Glutamatergic neuron (in vitro differentiated cells): Measurements from ENCODE around the gene SLC7A1. TPM values are rescaled to one million over a fixed set of nuclear protein-coding genes. Genes with fewer than 3 reads are reported as not detected.

Source experiments
- DNase-seq: peaks from one replicate; pipeline ENCODE4 v3.0.0; 2022
- H3K27ac Mint-ChIP-seq: one replicate; pipeline ENCODE4 v1.8.0; 2020; ENCODE audit warnings: mild to moderate bottlenecking, mixed read lengths, inconsistent platforms; ENCODE audit not compliant: unreplicated experiment
- H3K27me3 Mint-ChIP-seq: one replicate; pipeline ENCODE4 v1.8.0; 2020; ENCODE audit warnings: mild to moderate bottlenecking, moderate library complexity, mixed read lengths, inconsistent platforms; ENCODE audit not compliant: unreplicated experiment
- H3K36me3 Mint-ChIP-seq: one replicate; pipeline ENCODE4 v1.8.0; 2020; ENCODE audit warnings: mild to moderate bottlenecking, mixed read lengths, inconsistent platforms; ENCODE audit not compliant: unreplicated experiment
- H3K4me1 Mint-ChIP-seq: one replicate; pipeline ENCODE4 v1.8.0; 2020; ENCODE audit warnings: mild to moderate bottlenecking, low read depth, mixed read lengths, inconsistent platforms; ENCODE audit not compliant: unreplicated experiment
- H3K4me3 Mint-ChIP-seq: one replicate; pipeline ENCODE4 v1.8.0; 2020; ENCODE audit warnings: mild to moderate bottlenecking, mixed read lengths, inconsistent platforms; ENCODE audit not compliant: unreplicated experiment
- H3K9me3 Mint-ChIP-seq: one replicate; pipeline ENCODE4 v1.8.0; 2020; ENCODE audit warnings: mild to moderate bottlenecking, moderate library complexity, mixed read lengths, inconsistent platforms; ENCODE audit not compliant: unreplicated experiment
- CTCF ChIP-seq: fragments of 200-600 bp; sonication (generic); IDR thresholded peaks from one replicate; pipeline ENCODE4 v1.5.0; 2021; ENCODE audit not compliant: partially characterized antibody, unreplicated experiment
- total RNA-seq: library from RNA; stranded (reverse); fragmentation: NEBNext Ultra II Directional; extraction: Animal tissue kit (Norgen Biotek cat#: 25700); gene quantifications from one replicate; pipeline ENCODE4 v1.2.1, GENCODE V29; 2021; ENCODE audit not compliant: unreplicated experiment

Gene SLC7A1
- total RNA-seq, 1 donor from 2014 or later: 89.8 TPM

- Mint-ChIP-seq H3K27ac (no peak overlapping the region), H3K36me3 (no peaks in the 10 kb centered on the region), H3K4me1 (peaks cover 32% of the 10 kb centered on the region), H3K27me3 (peaks cover 15% of the 10 kb centered on the region), H3K4me3 (no peak overlapping the region), H3K9me3 (peaks cover 13% of the 10 kb centered on the region)
- no peak for DNase-seq
- TF ChIP-seq CTCF: peak; percentile 4
These were observed 80.7 kb downstream of the SLC7A1 start for GRCh38 chr13:29514720-29515310.

DNA sequence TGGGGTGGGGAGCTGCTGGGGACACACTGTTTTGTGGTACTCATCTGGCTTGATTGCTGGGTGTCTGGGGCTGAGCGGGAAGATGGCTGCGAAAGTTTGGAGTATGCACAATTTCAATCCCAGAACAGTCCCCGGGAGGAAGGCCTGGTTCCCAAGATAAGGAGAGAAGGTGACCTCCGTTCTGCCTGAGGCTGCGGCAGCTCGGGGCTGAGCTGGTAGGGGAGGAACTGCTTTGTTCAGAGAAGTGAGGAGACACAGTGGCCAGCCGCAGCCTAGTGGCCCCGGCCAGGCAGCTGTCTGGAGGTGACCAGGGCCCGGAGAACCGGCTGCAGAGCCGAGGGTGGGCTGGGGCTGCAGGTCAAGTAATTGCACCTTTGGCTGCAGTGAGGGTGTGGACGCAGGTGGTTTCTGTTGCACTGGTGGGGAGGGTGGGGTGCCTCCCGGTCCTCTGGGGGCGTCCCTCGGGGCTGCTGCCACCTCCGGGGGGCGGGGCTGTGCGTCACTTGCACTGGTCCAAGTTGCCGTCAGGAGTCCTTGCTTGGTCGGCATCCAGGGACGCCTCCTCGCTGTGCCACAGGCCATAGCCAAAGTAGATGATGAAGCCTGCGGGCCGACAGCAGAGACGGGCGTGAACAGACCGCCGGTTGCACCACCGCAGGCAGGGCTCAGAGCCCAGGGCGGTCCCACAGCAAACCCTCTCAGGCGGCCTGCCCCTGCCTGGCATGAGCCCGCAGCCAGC, 81.3 kb downstream of the SLC7A1 start:
- H3K9me3 Mint-ChIP-seq: peaks cover 12% of the 10 kb centered on the region
- H3K27ac Mint-ChIP-seq: peak overlapping the region; percentile 93
- no peaks in the 10 kb centered on the region for H3K36me3 Mint-ChIP-seq
- peak overlapping the region; percentile 52 for H3K4me3 Mint-ChIP-seq
- no peak for DNase-seq
- no peak for TF ChIP-seq CTCF
- H3K4me1 Mint-ChIP-seq: peaks cover 35% of the 10 kb centered on the region
- peaks cover 14% of the 10 kb centered on the region for H3K27me3 Mint-ChIP-seq

DNA sequence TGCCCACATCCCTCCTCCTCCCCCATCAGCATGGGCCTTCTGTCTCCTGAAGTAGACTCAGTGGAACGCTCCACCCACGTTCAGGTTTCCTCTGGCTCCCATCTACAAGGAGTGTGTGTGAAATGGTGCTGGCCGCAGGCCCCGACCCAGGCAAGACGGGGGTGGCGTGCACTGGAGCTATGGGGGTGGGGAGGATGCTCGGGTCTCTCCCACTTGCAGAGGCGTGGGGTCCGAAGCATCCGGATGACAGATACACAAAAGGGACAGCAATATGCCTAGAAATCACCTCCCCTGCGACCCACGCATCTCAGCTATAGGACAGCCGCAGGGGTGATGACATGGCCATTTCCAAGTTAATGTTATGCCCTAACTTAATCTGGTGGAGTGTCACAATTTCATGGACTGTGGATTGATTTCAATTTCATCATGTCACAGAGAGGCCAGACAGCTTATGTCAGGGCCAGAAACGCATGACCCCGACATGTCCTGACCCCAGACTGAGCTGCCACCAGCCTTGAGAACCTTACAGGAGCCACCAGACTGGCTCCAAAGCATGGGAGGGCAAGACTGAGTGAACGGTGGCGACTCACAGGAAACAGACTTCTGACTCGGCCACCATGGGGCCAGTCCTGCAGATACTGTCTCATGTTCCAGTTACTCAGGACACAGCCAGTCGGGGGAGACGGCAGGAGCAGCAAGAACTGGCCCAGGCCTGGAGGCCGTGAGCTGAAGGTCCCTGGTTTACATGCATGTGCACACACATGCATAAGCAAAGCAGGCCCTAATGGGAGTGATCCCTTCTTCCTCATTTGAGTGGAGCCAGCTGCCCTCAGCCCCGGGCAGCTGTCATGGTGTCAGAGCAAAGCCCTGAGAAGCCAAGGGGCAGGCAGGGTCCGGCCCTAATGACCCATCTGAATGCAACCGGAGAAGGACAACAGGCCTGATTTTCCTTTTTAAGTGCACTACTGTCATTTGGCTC, 82.2 kb downstream of the SLC7A1 start:
- Mint-ChIP-seq H3K27ac (peak overlapping the region; percentile 93), H3K4me3 (peak overlapping the region; percentile 52), H3K9me3 (peaks cover 12% of the 10 kb centered on the region), H3K4me1 (peaks cover 43% of the 10 kb centered on the region), H3K36me3 (no peaks in the 10 kb centered on the region), H3K27me3 (peaks cover 14% of the 10 kb centered on the region)
- DNase-seq: peak; percentile 54
- TF ChIP-seq CTCF: no peak

- H3K36me3 Mint-ChIP-seq: no peaks in the 10 kb centered on the region
- DNase-seq: no peak
- TF ChIP-seq CTCF: no peak
- H3K9me3 Mint-ChIP-seq: peaks cover 10% of the 10 kb centered on the region
- H3K27me3 Mint-ChIP-seq: peaks cover 14% of the 10 kb centered on the region
- peaks cover 55% of the 10 kb centered on the region for H3K4me1 Mint-ChIP-seq
- peak overlapping the region; percentile 35 for H3K4me3 Mint-ChIP-seq
- H3K27ac Mint-ChIP-seq: peak overlapping the region; percentile 38
These were observed 83.5 kb downstream of the SLC7A1 start for GRCh38 chr13:29511980-29512379.
